Measurements from ENCODE around the gene ATF3. TPM values are rescaled to one million over a fixed set of nuclear protein-coding genes. Genes with fewer than 3 reads are reported as not detected.
A peak's percentile ranks its signal among the peaks of the same experiment; 100 is the strongest.

The ATF3 gene, protein sequence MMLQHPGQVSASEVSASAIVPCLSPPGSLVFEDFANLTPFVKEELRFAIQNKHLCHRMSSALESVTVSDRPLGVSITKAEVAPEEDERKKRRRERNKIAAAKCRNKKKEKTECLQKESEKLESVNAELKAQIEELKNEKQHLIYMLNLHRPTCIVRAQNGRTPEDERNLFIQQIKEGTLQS
- 10 to 100 TPM; 12.3 to 19.2 (median 13.7) TPM for total RNA-seq

DNA sequence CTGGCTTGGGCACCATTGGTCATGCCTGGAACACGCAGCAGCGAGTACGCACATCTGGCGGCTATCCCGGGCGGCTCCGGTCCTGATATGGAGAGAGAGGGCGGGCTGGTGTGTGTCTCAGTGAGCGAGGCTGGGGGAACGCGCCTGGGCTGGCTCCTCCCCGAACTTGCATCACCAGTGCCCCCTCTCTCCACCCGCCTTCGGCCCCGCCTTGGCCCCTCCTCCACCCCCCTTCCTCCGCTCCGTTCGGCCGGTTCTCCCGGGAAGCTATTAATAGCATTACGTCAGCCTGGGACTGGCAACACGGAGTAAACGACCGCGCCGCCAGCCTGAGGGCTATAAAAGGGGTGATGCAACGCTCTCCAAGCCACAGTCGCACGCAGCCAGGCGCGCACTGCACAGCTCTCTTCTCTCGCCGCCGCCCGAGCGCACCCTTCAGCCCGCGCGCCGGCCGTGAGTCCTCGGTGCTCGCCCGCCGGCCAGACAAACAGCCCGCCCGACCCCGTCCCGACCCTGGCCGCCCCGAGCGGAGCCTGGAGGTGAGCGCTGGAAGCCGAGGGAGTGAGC lies at the start of gene ATF3:
Gene ATF3 (plus strand): TSS at position 370 of the 567 bp plus-strand sequence. CDS start 6,261 bp downstream, outside the sequence.
- H3K9me3 ChIP-seq, result no peaks in the 10 kb centered on the region
- H3K27ac ChIP-seq, result peak within 1 kb of the TSS; percentile 92 to 100 (median 100)
- H3K4me1 ChIP-seq, result peaks cover 0 to 59% (median 25%) of the 10 kb centered on the region in 4 donors
- peak; percentile 98 to 99 for DNase-seq (ENCODE audit: low spot score in 2 of 2)
- peaks cover 0 to 5% of the 10 kb centered on the region in 2 donors for H3K27me3 ChIP-seq
- H3K36me3 ChIP-seq, result no peaks in the 10 kb centered on the region
- 0 to 1% methylated on average over 36 to 40 of the region's 54 CpGs for WGBS, 2 donors
- H3K4me3 ChIP-seq, result peak within 1 kb of the TSS; percentile 60 to 89 (median 80)
- TF ChIP-seq, protein P1, sequence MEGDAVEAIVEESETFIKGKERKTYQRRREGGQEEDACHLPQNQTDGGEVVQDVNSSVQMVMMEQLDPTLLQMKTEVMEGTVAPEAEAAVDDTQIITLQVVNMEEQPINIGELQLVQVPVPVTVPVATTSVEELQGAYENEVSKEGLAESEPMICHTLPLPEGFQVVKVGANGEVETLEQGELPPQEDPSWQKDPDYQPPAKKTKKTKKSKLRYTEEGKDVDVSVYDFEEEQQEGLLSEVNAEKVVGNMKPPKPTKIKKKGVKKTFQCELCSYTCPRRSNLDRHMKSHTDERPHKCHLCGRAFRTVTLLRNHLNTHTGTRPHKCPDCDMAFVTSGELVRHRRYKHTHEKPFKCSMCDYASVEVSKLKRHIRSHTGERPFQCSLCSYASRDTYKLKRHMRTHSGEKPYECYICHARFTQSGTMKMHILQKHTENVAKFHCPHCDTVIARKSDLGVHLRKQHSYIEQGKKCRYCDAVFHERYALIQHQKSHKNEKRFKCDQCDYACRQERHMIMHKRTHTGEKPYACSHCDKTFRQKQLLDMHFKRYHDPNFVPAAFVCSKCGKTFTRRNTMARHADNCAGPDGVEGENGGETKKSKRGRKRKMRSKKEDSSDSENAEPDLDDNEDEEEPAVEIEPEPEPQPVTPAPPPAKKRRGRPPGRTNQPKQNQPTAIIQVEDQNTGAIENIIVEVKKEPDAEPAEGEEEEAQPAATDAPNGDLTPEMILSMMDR (IDR thresholded peaks at IDR 0.05), result peak in 2 of 5 experiments; percentile 35 to 39
- peak; percentile 99 for TF ChIP-seq POLR2A (IDR thresholded peaks at IDR 0.05)
- peak; percentile 78 to 100 for TF ChIP-seq EP300 (IDR thresholded peaks at IDR 0.05)

DNA sequence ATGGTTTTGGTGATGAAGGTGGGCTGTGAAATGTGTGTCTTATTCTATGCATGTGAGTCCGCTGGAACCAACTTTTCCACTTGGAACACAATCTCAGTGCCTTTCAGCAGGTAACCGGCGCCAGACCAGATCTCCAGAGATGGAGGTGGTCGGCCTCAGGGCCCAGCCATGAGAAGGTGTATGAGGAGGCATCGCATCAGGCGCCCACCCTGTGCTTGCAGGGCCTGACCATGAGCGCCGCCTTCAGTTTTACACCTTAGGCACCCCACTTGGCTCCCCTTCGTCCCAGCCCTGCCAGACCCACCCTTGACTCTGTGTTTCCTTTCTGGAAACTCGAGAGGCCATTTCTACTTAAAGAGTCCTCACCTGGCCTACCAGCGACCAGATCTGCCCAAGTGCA lies 48.6 kb upstream of the ATF3 start:
- Histone ChIP-seq H3K4me1 (peaks cover 0 to 19% (median 5%) of the 10 kb centered on the region in 4 donors), H3K36me3 (no peaks in the 10 kb centered on the region), H3K9me3 (peaks cover 0 to 3% (median 0%) of the 10 kb centered on the region in 4 donors), H3K27me3 (no peaks in the 10 kb centered on the region), H3K4me3 (no peak overlapping the region), H3K27ac (peak overlapping the region; percentile 96 to 99 (median 98))
- DNase-seq (ENCODE audit: low spot score in 2 of 2), result no peak
- TF ChIP-seq POLR2A (IDR thresholded peaks at IDR 0.05) (no peak), EP300 (IDR thresholded peaks at IDR 0.05) (no peak)
- TF ChIP-seq, protein P1 (IDR thresholded peaks at IDR 0.05), result no peak
- WGBS, 2 donors, result 91 to 92% methylated on average over 11 of the region's 11 CpGs

DNA sequence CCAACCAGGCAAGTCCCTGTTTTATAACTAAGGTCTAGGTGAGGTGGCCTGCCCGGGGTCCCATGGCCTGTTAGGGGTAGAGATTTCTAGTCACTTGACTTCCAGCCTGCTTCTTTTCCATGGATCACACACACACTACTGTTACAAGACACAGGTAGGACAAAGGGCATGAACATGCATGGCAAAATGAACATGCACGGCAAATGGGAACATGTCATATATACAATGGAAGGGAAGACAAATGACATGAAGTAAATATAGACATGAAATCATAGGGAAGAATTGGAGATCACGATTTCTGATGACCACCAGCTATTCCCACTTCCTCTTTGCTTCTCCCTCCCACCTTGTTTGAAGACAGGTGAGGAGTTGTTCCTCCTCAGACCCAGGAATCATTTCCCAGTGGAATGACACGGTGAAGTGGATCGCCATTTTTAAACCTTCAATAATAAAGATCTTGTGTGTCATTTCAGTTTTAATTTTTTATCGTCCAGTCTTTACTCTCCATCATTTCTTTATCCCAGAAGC lies 47.6 kb upstream of the ATF3 start:
- TF ChIP-seq EP300 (IDR thresholded peaks at IDR 0.05), result no peak
- TF ChIP-seq POLR2A (IDR thresholded peaks at IDR 0.05), result no peak
- TF ChIP-seq, protein P1 (IDR thresholded peaks at IDR 0.05), result no peak
- no peak overlapping the region for H3K4me3 ChIP-seq
- 80 to 83% methylated on average over 6 of the region's 6 CpGs for WGBS, 2 donors
- DNase-seq (ENCODE audit: low spot score in 2 of 2), result no peak
- H3K27ac ChIP-seq, result peak overlapping the region in 3 of 4 donors; percentile 48 to 98 (median 96)
- peaks cover 0 to 19% (median 5%) of the 10 kb centered on the region in 4 donors for H3K4me1 ChIP-seq
- no peaks in the 10 kb centered on the region for H3K36me3 ChIP-seq
- no peaks in the 10 kb centered on the region for H3K27me3 ChIP-seq
- H3K9me3 ChIP-seq, result peaks cover 0 to 3% (median 0%) of the 10 kb centered on the region in 4 donors

DNA sequence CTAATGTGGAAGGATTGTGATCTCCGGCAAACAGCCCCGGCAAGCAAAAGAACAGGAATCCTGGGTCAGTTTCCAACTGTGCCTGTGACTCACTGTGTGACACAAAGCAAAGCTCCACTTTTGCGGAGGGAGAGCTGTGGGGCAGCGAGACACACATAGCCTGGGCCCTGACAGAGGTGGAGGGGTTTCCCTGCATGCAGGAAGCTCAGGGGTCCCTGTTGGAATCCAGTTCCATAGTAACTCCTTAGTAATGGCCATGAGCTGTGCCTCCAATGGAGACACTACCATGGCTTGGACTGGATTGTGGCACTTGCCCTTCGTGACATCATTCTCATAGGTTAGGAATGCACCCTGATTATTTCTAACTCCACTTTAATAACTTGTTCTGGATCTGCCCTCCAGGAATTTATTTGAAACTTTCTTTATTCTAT lies 47.0 kb upstream of the ATF3 start:
- peak overlapping the region in 3 of 4 donors; percentile 48 to 98 (median 96) for H3K27ac ChIP-seq
- no peak for TF ChIP-seq POLR2A (IDR thresholded peaks at IDR 0.05)
- TF ChIP-seq EP300 (IDR thresholded peaks at IDR 0.05), result peak in 1 of 2 donors; percentile 64
- TF ChIP-seq, protein P1 (IDR thresholded peaks at IDR 0.05), result no peak
- H3K9me3 ChIP-seq, result peaks cover 0 to 3% (median 0%) of the 10 kb centered on the region in 4 donors
- DNase-seq (ENCODE audit: low spot score in 2 of 2), result no peak
- no peak overlapping the region for H3K4me3 ChIP-seq
- H3K4me1 ChIP-seq, result peaks cover 0 to 22% (median 5%) of the 10 kb centered on the region in 4 donors
- 35 to 45% methylated on average over 5 of the region's 5 CpGs for WGBS, 2 donors
- no peaks in the 10 kb centered on the region for H3K36me3 ChIP-seq
- H3K27me3 ChIP-seq, result no peaks in the 10 kb centered on the region

DNA sequence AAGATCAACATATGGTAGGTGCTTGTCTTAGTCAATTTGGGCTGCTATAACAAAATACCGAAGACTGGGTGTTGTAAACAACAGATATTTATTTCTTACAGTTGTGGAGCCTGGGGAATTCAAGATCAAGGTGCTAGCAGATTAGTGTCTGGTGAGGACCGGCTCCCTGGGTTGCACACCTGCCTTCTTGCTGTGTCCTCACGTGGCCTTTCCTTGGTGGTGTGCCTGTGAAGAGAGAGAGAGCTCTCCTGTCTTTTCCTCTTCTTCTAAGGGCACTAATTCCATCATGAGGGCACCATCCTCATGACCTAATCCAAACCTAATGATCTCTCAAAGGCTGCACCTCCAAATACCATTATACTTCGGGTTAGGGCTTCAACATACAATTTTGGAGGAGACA lies 45.8 kb upstream of the ATF3 start:
- Histone ChIP-seq H3K27ac (peak overlapping the region in 1 of 4 donors; percentile 96), H3K36me3 (no peaks in the 10 kb centered on the region), H3K4me1 (peaks cover 0 to 31% (median 10%) of the 10 kb centered on the region in 4 donors), H3K27me3 (no peaks in the 10 kb centered on the region), H3K4me3 (no peak overlapping the region), H3K9me3 (peaks cover 0 to 3% (median 0%) of the 10 kb centered on the region in 4 donors)
- no peak for TF ChIP-seq EP300 (IDR thresholded peaks at IDR 0.05)
- TF ChIP-seq, protein P1 (IDR thresholded peaks at IDR 0.05), result no peak
- no peak for TF ChIP-seq POLR2A (IDR thresholded peaks at IDR 0.05)
- WGBS, 2 donors, result 86 to 92% methylated on average over 4 of the region's 4 CpGs
- DNase-seq (ENCODE audit: low spot score in 2 of 2), result no peak
